H1 (cell line): Measurements from ENCODE around the gene UBE4B. TPM values are rescaled to one million over a fixed set of nuclear protein-coding genes. Genes with fewer than 3 reads are reported as not detected.

Experiments
- CTCF ChIA-PET: fragments of 300-600 bp; sonication (Branson Sonifier 250); formaldehyde crosslinking; loops from one replicate; lab custom pipeline; 2021; ENCODE audit not compliant: partially characterized antibody; lab: Charles Lee
- POLR2A ChIA-PET: fragments of 300-600 bp; sonication (Branson Sonifier 250); formaldehyde crosslinking; loops from one replicate; lab custom pipeline; 2021; ENCODE audit warnings: inconsistent platforms; ENCODE audit not compliant: partially characterized antibody; lab: Charles Lee
- DNase-seq, 2 experiments: peaks; one replicate each; pipeline versions ENCODE4 v3.0.0 to v3.0.0-alpha.2; 2010 to 2022; ENCODE audit warnings: low spot score in 2 of 2, low read depth in 1 of 2, mixed read lengths in 1 of 2
- FAIRE-seq: peaks from 2 replicates; lab custom pipeline; 2011; peaks lifted over from hg19 to GRCh38; lab: Jason Lieb, UNC
- H2AFZ ChIP-seq: 2 replicates; pipeline ENCODE4 v1.8.1; 2012; ENCODE audit warnings: low read length, inconsistent platforms
- H2AK5ac ChIP-seq: 2 replicates; pipeline ENCODE4 v1.6.1; 2013; ENCODE audit warnings: low read depth, low read length
- H2BK120ac ChIP-seq: replicated peaks from 2 replicates; pipeline ENCODE3; 2013; ENCODE audit warnings: low read depth, low read length, inconsistent platforms
- H2BK12ac ChIP-seq: 2 replicates; pipeline ENCODE4 v1.6.1; 2013; ENCODE audit warnings: low read depth, low read length
- H2BK15ac ChIP-seq: 2 replicates; pipeline ENCODE4 v1.6.1; 2013; ENCODE audit warnings: low read length
- H2BK20ac ChIP-seq: 2 replicates; pipeline ENCODE4 v1.6.1; 2013; ENCODE audit warnings: low read length
- H2BK5ac ChIP-seq: 2 replicates; pipeline ENCODE4 v1.6.1; 2013; ENCODE audit warnings: low read depth, low read length
- H3K14ac ChIP-seq: 2 replicates; pipeline ENCODE4 v1.6.1; 2013; ENCODE audit warnings: inconsistent platforms; ENCODE audit not compliant: insufficient read length
- H3K18ac ChIP-seq: 2 replicates; pipeline ENCODE4 v1.6.1; 2013; ENCODE audit warnings: low read length; ENCODE audit errors: extremely low read depth
- H3K23ac ChIP-seq: 2 replicates; pipeline ENCODE4 v1.6.1; 2013; ENCODE audit warnings: inconsistent platforms; ENCODE audit not compliant: insufficient read length
- H3K23me2 ChIP-seq: 2 replicates; pipeline ENCODE4 v1.6.1; 2013; ENCODE audit warnings: low read depth, low read length
- H3K27ac ChIP-seq: 2 replicates; pipeline ENCODE4 v1.6.1; 2011; ENCODE audit warnings: low read depth, low read length, inconsistent platforms
- H3K27me3 ChIP-seq, 4 experiments: replicated peaks in 1 of 4; 1 replicate in 1 of 4; 2 replicates in 3 of 4; pipeline versions ENCODE4 v1.6.1 to v1.8.1; 2011 to 2013; ENCODE audit warnings: low read length in 3 of 4, mild to moderate bottlenecking in 3 of 4, inconsistent platforms in 2 of 4, mixed read lengths in 2 of 4, moderate library complexity in 1 of 4; ENCODE audit not compliant: control insufficient read depth in 3 of 4, insufficient read depth in 3 of 4; ENCODE audit errors: extremely low read depth in 1 of 4
- H3K36me3 ChIP-seq, 4 experiments: 2 replicates each; pipeline versions ENCODE4 v1.6.1 to v1.8.1; 2011 to 2013; ENCODE audit warnings: mild to moderate bottlenecking in 4 of 4, low read length in 3 of 4, moderate library complexity in 2 of 4, control low read depth in 1 of 4, inconsistent platforms in 1 of 4; ENCODE audit not compliant: insufficient read depth in 4 of 4, control insufficient read depth in 2 of 4
- H3K4ac ChIP-seq: replicated peaks from 2 replicates; pipeline ENCODE3; 2013; ENCODE audit warnings: low read length, low read depth, mixed read lengths, inconsistent platforms; ENCODE audit not compliant: insufficient read length
- H3K4me1 ChIP-seq, 4 experiments: replicated peaks in 1 of 4; 1 replicate in 1 of 4; 2 replicates in 3 of 4; pipeline versions ENCODE4 v1.6.1 to v1.8.1; 2011 to 2013; ENCODE audit warnings: low read length in 3 of 4, inconsistent platforms in 2 of 4, mixed read lengths in 1 of 4; ENCODE audit not compliant: insufficient read depth in 4 of 4, control insufficient read depth in 3 of 4
- H3K4me2 ChIP-seq, 2 experiments: 2 replicates each; pipeline versions ENCODE4 v1.6.1 to v1.8.1; 2011 to 2013; ENCODE audit warnings: low read depth in 2 of 2, low read length in 2 of 2, control low read depth in 1 of 2, inconsistent platforms in 1 of 2, mild to moderate bottlenecking in 1 of 2; ENCODE audit not compliant: insufficient read depth in 1 of 2
- H3K4me3 ChIP-seq, 4 experiments: fragments of 200-600, 300-600 bp in 1 of 4; sonication (generic), shearing (Covaris generic), sonication (Bioruptor Twin) in 1 of 4; 2 replicates each; pipeline versions ENCODE4 v1.5.1 to v1.8.1; 2011 to 2016; ENCODE audit warnings: low read length in 4 of 4, low read depth in 3 of 4, control low read depth in 2 of 4, inconsistent platforms in 2 of 4, mild to moderate bottlenecking in 2 of 4, mixed read lengths in 1 of 4, moderate library complexity in 1 of 4; ENCODE audit not compliant: insufficient read depth in 2 of 4; ENCODE audit errors: extremely low read depth in 1 of 4
- H3K56ac ChIP-seq: replicated peaks from 2 replicates; pipeline ENCODE3; 2013; ENCODE audit warnings: low read depth, mild to moderate bottlenecking, mixed read lengths, low read length, inconsistent platforms; ENCODE audit not compliant: insufficient read length
- H3K79me1 ChIP-seq: 2 replicates; pipeline ENCODE4 v1.6.1; 2013; ENCODE audit warnings: low read depth, low read length, control low read depth
- H3K79me2 ChIP-seq, 2 experiments: 2 replicates each; pipeline versions ENCODE4 v1.6.1 to v1.8.1; 2012 to 2013; ENCODE audit warnings: low read length in 2 of 2, mild to moderate bottlenecking in 2 of 2, inconsistent platforms in 1 of 2; ENCODE audit not compliant: insufficient read depth in 2 of 2, control insufficient read depth in 1 of 2
- H3K9ac ChIP-seq, 4 experiments: replicated peaks in 1 of 4; 1 replicate in 1 of 4; 2 replicates in 3 of 4; pipeline versions ENCODE4 v1.6.1 to v1.8.1; 2011 to 2013; ENCODE audit warnings: low read depth in 3 of 4, low read length in 3 of 4, control low read depth in 2 of 4, mild to moderate bottlenecking in 2 of 4, moderate library complexity in 2 of 4, inconsistent platforms in 1 of 4; ENCODE audit errors: extremely low read depth in 1 of 4
- H3K9me3 ChIP-seq, 2 experiments: 2 replicates each; pipeline versions ENCODE4 v1.6.1 to v1.8.1; 2012 to 2013; ENCODE audit warnings: mild to moderate bottlenecking in 2 of 2, moderate library complexity in 2 of 2, control low read depth in 1 of 2, inconsistent platforms in 1 of 2, low read depth in 1 of 2, low read length in 1 of 2, mixed read lengths in 1 of 2; ENCODE audit not compliant: insufficient read depth in 2 of 2
- H4K20me1 ChIP-seq, 2 experiments: replicated peaks in 1 of 2; 2 replicates each; pipeline versions ENCODE3 to v1.8.1; 2011 to 2013; ENCODE audit warnings: inconsistent platforms in 2 of 2, low read length in 2 of 2, mild to moderate bottlenecking in 1 of 2; ENCODE audit not compliant: insufficient read depth in 2 of 2, control insufficient read depth in 1 of 2
- H4K5ac ChIP-seq: 2 replicates; pipeline ENCODE4 v1.6.1; 2013; ENCODE audit warnings: low read length, low read depth, mixed read lengths, inconsistent platforms; ENCODE audit not compliant: insufficient read length
- H4K8ac ChIP-seq: 2 replicates; pipeline ENCODE4 v1.8.0; 2013; ENCODE audit warnings: mild to moderate bottlenecking, moderate library complexity, low read length, inconsistent platforms; ENCODE audit not compliant: insufficient read depth; ENCODE audit errors: extremely low read depth
- H4K91ac ChIP-seq: replicated peaks from 2 replicates; pipeline ENCODE3; 2013; ENCODE audit warnings: low read length, mixed read lengths, inconsistent platforms; ENCODE audit not compliant: insufficient read length
- NANOG ChIP-seq: IDR thresholded peaks from 2 replicates; pipeline ENCODE4 v1.6.1; 2011; ENCODE audit warnings: low read length, low read depth, mild to moderate bottlenecking, inconsistent platforms; ENCODE audit not compliant: insufficient read depth, poor library complexity, severe bottlenecking
- NRF1 ChIP-seq: IDR thresholded peaks from 2 replicates; pipeline ENCODE4 v1.6.1; 2011; ENCODE audit warnings: mild to moderate bottlenecking, low read depth, low read length, improper control_type of control experiment
- SP4 ChIP-seq: IDR thresholded peaks from 2 replicates; pipeline ENCODE4 v1.6.1; 2012; ENCODE audit warnings: low read length, inconsistent platforms
- TBP ChIP-seq: IDR thresholded peaks from 2 replicates; pipeline ENCODE4 v1.6.1; 2011; ENCODE audit warnings: low read depth, low read length, improper control_type of control experiment
- WGBS, 2 experiments: shearing (Covaris generic) in 1 of 2; methylation state at CpG; one replicate each; pipeline versions ENCODE4 v1.1.6 to v1.1.7; 2013 to 2015; ENCODE audit warnings: low lambda C conversion rate in 2 of 2, mixed read lengths in 2 of 2, inconsistent platforms in 1 of 2, low coverage in 1 of 2, missing lambda C conversion rate in 1 of 2; ENCODE audit not compliant: insufficient replicate concordance in 2 of 2, insufficient coverage in 1 of 2, insufficient read length in 1 of 2; ENCODE audit errors: extremely low coverage in 1 of 2, missing lambda C conversion rate in 1 of 2; 5-methylcytosine and 5-hydroxymethylcytosine counted together
- polyA plus RNA-seq, 7 experiments: library from polyadenylated mRNA; depleted of rRNA in 3 of 7; stranded (reverse) in 5 of 7; unstranded in 2 of 7; fragments of >200 nt in 5 of 7; fragments of 200-250 nt in 2 of 7; gene quantifications; 1 replicate in 5 of 7; 2 replicates in 1 of 7; 4 replicates in 1 of 7; pipeline versions ENCODE4 v1.2.1 to v1.2.3, GENCODE V29; 2011 to 2013; ENCODE audit warnings: missing spikeins in 2 of 7, mixed read lengths in 2 of 7
- total RNA-seq: library from RNA; stranded (reverse); fragmentation: NEBNext Ultra II Directional; extraction: Animal tissue kit (Norgen Biotek cat#: 25700); gene quantifications from 2 replicates; pipeline ENCODE4 v1.2.1, GENCODE V29; 2021
- TF ChIP-seq, protein P1 (sequence below): IDR thresholded peaks from 2 replicates; pipeline ENCODE4 v1.6.1; 2012; ENCODE audit warnings: low read length, inconsistent platforms
- TF ChIP-seq, protein P2 (sequence below): IDR thresholded peaks from 2 replicates; pipeline ENCODE4 v1.6.1; 2012; ENCODE audit warnings: inconsistent platforms

The UBE4B gene
- total and polyA plus RNA-seq, 2 of the 8 experiments (the other 6 are each of a cell fraction or from before 2014, with no cell fraction given), result 24.5 to 90.1 TPM

- FAIRE-seq (no peak), DNase-seq (no peak)
- ChIA-PET POLR2A (interaction anchor here (0.8 to 1.2 kb wide), 3 partner anchors 28 to 221 kb away, joined by 3 to 5 read pairs (median 3); partner anchors contain the start of genes KIF1B and PGD), CTCF (interaction anchor here (0.7 to 1.8 kb wide), 2 partner anchors 24 to 32 kb away, joined by 3 to 5 read pairs; partner anchors contain the start of gene KIF1B)
- Histone ChIP-seq H2BK12ac (no peak overlapping the region), H3K4me1 (peaks cover 1 to 16% (median 8%) of the 10 kb centered on the region in 4 experiments; a peak in 4 of 7 replicates), H4K20me1 (no peaks in the 10 kb centered on the region), H2AK5ac (no peak overlapping the region), H3K79me1 (no peaks in the 10 kb centered on the region), H3K4ac (no peak overlapping the region), H3K4me3 (no peak overlapping the region), H3K23ac (no peak overlapping the region), H3K9ac (no peak overlapping the region), H2BK20ac (no peak overlapping the region), H3K9me3 (0 out of 4 replicates have a peak, but pooled peaks cover 0 to 2% of the 10 kb centered on the region in 2 experiments), H3K36me3 (peaks cover 5 to 24% (median 7%) of the 10 kb centered on the region in 4 experiments; a peak in 7 of 8 replicates), H4K5ac (no peak overlapping the region), H4K8ac (no peak overlapping the region), H3K56ac (no peak overlapping the region), H2AFZ (no peak overlapping the region), H3K4me2 (peak overlapping the region in 1 of 2 experiments; percentile 20; a peak in 2 of 4 replicates), H3K27me3 (no peaks in the 10 kb centered on the region), H2BK15ac (no peak overlapping the region), H3K23me2 (no peaks in the 10 kb centered on the region), H3K79me2 (no peaks in the 10 kb centered on the region), H3K27ac (no peak overlapping the region), H4K91ac (no peak overlapping the region), H2BK120ac (no peak overlapping the region), H2BK5ac (no peak overlapping the region), H3K14ac (no peak overlapping the region), H3K18ac (no peak overlapping the region)
- 91% methylated on average over 5 of the region's 5 CpGs; no CpG with 5 or more reads in 1 of the 2 experiments for WGBS, 2 experiments
- no peak for TF ChIP-seq NRF1
- TF ChIP-seq, protein P1, sequence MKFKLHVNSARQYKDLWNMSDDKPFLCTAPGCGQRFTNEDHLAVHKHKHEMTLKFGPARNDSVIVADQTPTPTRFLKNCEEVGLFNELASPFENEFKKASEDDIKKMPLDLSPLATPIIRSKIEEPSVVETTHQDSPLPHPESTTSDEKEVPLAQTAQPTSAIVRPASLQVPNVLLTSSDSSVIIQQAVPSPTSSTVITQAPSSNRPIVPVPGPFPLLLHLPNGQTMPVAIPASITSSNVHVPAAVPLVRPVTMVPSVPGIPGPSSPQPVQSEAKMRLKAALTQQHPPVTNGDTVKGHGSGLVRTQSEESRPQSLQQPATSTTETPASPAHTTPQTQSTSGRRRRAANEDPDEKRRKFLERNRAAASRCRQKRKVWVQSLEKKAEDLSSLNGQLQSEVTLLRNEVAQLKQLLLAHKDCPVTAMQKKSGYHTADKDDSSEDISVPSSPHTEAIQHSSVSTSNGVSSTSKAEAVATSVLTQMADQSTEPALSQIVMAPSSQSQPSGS, result no peak
- TF ChIP-seq, protein P2, sequence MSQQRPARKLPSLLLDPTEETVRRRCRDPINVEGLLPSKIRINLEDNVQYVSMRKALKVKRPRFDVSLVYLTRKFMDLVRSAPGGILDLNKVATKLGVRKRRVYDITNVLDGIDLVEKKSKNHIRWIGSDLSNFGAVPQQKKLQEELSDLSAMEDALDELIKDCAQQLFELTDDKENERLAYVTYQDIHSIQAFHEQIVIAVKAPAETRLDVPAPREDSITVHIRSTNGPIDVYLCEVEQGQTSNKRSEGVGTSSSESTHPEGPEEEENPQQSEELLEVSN, result no peak
- no peak for TF ChIP-seq SP4
- no peak for TF ChIP-seq TBP
- no peak for TF ChIP-seq NANOG
Measured at GRCh38 chr1:10177876-10178275, 145.1 kb downstream of the UBE4B start.
